Lower lobe of right lung (tissue), 2 donors: ENCODE measurements around the gene PCED1B. TPM values are rescaled to one million over a fixed set of nuclear protein-coding genes. Genes with fewer than 3 reads are reported as not detected.
A peak's percentile ranks its signal among the peaks of the same experiment; 100 is the strongest.

Experiments used
- ATAC-seq, 2 donors: fragments of 200-7000 bp; cut with Tn5 transposase; one replicate each; pipeline ENCODE4 v1.9.1; 2020 to 2022; ENCODE audit warnings: mild to moderate bottlenecking in 2 of 2, moderate library complexity in 2 of 2
- DNase-seq: peaks from one replicate; pipeline ENCODE4 v3.0.0-alpha.2; 2020
- H3K27ac ChIP-seq: fragments of 200-600 bp; one replicate; pipeline ENCODE4 v1.8.0; 2022
- H3K27me3 ChIP-seq: fragments of 200-600 bp; one replicate; pipeline ENCODE4 v1.8.0; 2022; ENCODE audit warnings: low read depth
- H3K36me3 ChIP-seq: fragments of 200-600 bp; one replicate; pipeline ENCODE4 v1.8.0; 2022; ENCODE audit warnings: mild to moderate bottlenecking
- H3K4me1 ChIP-seq: fragments of 200-600 bp; one replicate; pipeline ENCODE4 v1.8.0; 2022
- H3K4me3 ChIP-seq: fragments of 200-600 bp; one replicate; pipeline ENCODE4 v1.8.0; 2022; ENCODE audit warnings: mild to moderate bottlenecking
- H3K9me3 ChIP-seq: fragments of 200-600 bp; one replicate; pipeline ENCODE4 v1.8.0; 2022
- intact Hi-C: fragments of 100-400 bp; cut with DNase I; formaldehyde crosslinking; loops from one replicate; pipeline ENCODE4 v1.11.0; 2022
- total RNA-seq: library from RNA; stranded (reverse); fragmentation: NEBNext Ultra II Directional; extraction: Animal tissue kit (Norgen Biotek cat#: 25700); gene quantifications from one replicate; pipeline ENCODE4 v1.2.1, GENCODE V29; 2021
- TF ChIP-seq, protein P1 (sequence below): fragments of 200-600 bp; IDR thresholded peaks from one replicate; pipeline ENCODE4 v1.8.0; 2022; ENCODE audit warnings: antibody characterized with exemption, mild to moderate bottlenecking
- donor health status: DM: no; HTN: yes; CAD: no; lungs with severe emphysema.

Gene PCED1B
- total RNA-seq, 1 donor from 2014 or later: 13.4 TPM

DNA sequence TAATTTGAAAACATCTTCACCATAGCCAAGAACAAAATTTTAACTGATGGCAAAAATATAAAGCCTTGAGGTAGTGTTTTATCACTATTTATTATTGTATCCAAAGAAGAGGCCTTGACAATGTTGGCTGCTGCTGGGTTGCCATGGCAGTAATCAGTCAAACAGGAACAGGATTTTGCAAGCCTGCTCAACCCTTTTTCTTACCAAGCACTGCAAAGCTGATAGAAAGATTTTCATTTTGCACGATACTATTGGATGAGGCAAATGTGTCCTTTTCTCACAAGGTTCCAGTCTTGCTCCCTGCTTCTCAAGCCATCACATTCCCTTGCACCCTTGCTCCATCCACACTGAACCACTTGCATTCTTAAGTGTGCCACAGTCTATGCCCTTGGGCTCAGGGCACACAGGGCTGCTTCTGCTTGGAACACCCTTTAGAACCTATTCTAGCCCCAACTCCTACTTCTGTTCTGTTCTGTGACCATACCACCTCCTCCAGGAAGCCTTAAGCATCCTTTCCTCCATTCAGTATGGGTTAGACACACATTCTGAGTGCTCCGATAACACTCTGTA is 76.8 kb downstream of the PCED1B start:
- peak; percentile 64 to 86 for ATAC-seq
- no peaks in the 10 kb centered on the region for H3K9me3 ChIP-seq
- intact Hi-C loops: no loop called here

DNA sequence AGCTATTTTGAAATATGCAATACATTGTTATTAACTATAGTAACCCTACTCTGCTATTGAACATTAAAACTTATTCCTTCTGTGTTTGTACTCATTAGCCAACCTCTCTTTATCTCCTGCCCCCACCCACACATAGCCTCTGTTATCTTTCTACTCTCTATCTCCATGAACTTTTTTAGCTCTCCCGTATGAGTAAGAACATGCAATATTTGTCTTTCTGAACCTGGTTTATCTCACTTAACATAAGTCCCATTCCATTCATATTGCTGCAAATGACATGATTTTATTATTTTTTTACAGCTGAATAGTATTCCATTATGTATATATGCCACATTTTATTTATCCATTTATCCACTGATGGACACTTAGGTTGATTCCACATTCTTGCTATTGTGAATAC is 79.4 kb downstream of the PCED1B start:
- TF ChIP-seq, protein P1, sequence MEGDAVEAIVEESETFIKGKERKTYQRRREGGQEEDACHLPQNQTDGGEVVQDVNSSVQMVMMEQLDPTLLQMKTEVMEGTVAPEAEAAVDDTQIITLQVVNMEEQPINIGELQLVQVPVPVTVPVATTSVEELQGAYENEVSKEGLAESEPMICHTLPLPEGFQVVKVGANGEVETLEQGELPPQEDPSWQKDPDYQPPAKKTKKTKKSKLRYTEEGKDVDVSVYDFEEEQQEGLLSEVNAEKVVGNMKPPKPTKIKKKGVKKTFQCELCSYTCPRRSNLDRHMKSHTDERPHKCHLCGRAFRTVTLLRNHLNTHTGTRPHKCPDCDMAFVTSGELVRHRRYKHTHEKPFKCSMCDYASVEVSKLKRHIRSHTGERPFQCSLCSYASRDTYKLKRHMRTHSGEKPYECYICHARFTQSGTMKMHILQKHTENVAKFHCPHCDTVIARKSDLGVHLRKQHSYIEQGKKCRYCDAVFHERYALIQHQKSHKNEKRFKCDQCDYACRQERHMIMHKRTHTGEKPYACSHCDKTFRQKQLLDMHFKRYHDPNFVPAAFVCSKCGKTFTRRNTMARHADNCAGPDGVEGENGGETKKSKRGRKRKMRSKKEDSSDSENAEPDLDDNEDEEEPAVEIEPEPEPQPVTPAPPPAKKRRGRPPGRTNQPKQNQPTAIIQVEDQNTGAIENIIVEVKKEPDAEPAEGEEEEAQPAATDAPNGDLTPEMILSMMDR: no peak
- DNase-seq: no peak
- intact Hi-C loops: no loop called here
- Histone ChIP-seq H3K27me3 (no peaks in the 10 kb centered on the region), H3K4me1 (peaks cover 14% of the 10 kb centered on the region), H3K36me3 (no peaks in the 10 kb centered on the region), H3K4me3 (no peak overlapping the region), H3K27ac (no peak overlapping the region), H3K9me3 (peaks cover 9% of the 10 kb centered on the region)
- ATAC-seq: no peak

More for the DNA sequence above, 76.8 kb downstream of the PCED1B start:
- Histone ChIP-seq H3K27me3 (no peaks in the 10 kb centered on the region), H3K36me3 (no peaks in the 10 kb centered on the region), H3K4me3 (no peak overlapping the region), H3K27ac (peak overlapping the region; percentile 37), H3K4me1 (peaks cover 14% of the 10 kb centered on the region)
- TF ChIP-seq, protein P1: no peak
- DNase-seq: no peak

DNA sequence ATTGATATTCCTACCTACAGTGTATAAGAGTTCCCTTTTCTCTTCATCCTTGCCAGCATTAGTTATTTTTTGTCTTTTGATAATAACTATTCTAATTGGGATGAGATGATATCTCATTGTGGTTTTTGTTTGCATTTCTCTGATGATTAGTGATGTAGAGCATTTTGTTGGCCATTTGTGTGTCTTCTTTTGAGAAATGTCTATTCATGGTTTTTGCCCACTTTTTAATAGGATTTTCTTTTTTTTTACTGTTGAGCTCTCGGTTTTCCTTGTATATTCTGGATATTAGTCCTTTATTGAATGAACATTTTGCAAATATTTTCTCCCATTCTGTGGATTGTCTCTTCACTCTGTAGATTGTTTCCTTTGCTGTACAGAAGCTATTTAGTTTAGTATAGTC is 79.9 kb downstream of the PCED1B start:
- Histone ChIP-seq H3K27ac (no peak overlapping the region), H3K36me3 (no peaks in the 10 kb centered on the region), H3K27me3 (no peaks in the 10 kb centered on the region), H3K4me3 (no peak overlapping the region), H3K4me1 (peaks cover 14% of the 10 kb centered on the region), H3K9me3 (peaks cover 9% of the 10 kb centered on the region)
- TF ChIP-seq, protein P1: no peak
- ATAC-seq (no peak), DNase-seq (no peak)
- intact Hi-C loops: no loop called here

DNA sequence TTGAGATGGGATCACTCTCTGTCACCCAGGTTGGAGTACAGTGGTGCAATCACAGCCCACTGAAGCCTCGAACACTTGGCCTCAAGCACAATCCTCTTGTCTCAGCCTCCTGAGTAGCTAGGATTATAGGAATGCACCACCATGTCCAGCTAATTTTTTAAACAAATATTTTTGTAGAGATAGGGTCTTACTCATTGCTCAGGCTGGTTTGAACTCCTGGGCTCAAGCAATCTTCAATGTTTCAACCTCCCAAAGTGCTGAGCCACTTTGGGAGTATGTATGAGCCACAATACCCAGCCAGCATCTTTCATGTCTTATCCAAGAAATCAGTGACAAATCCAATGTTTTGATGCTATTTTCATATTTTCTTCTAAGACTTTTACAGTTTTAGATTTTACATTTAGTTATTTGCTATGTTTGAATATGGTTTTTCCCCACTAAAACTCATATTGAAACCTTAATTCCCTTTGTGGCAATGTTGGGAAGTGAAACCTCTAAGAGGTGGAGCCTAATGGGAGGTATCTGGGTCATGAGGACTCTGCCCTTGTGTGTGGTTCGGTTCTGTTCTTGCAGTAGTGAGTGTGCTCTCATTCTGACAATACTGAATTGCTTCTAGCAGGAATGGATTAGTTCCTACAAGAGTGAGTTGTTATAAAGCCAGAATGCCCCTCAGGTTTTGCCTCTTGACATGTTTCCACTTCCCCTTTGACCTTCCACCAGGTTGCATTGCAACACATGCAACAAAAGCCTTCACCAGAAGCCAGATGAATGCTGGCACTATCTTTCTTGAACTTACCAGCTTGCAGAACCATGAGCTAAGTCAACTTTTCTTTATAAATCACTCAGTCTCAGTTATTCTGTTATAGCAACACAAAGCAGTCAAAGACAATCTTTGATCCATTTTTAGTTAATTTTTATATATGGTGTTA is 81.2 kb downstream of the PCED1B start:
- H3K4me3 ChIP-seq: no peak overlapping the region
- no peak for DNase-seq
- H3K9me3 ChIP-seq: peaks cover 9% of the 10 kb centered on the region
- no peaks in the 10 kb centered on the region for H3K36me3 ChIP-seq
- H3K4me1 ChIP-seq: peaks cover 14% of the 10 kb centered on the region
- intact Hi-C loops: no loop called here
- ATAC-seq: no peak
- TF ChIP-seq, protein P1: no peak
- H3K27me3 ChIP-seq: no peaks in the 10 kb centered on the region
- no peak overlapping the region for H3K27ac ChIP-seq

DNA sequence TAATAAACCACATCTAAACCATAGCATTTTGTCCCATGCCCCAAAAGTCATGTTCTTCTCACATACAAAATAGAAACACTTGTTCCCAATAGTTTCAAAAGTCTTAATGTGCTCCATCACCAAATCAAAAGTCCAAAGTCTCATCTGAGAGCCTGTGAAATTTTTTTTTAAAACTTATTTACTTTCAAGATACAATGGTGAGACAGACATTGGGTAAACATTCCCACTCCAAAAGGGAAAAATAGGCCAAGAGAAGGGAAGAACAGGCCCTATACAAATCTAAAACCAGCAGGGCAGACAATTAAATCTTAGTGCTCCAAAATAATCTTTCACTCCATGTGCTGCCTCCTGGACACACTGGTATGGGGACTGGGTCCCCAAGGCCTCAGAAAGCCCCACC is 84.7 kb downstream of the PCED1B start:
- Histone ChIP-seq H3K9me3 (peaks cover 9% of the 10 kb centered on the region), H3K36me3 (no peaks in the 10 kb centered on the region), H3K27ac (no peak overlapping the region), H3K27me3 (no peaks in the 10 kb centered on the region), H3K4me3 (no peak overlapping the region), H3K4me1 (no peaks in the 10 kb centered on the region)
- DNase-seq: no peak
- ATAC-seq: no peak
- intact Hi-C loops: no loop called here
- TF ChIP-seq, protein P1: no peak
